ENCODE results near the gene URI1. TPM values are rescaled to one million over a fixed set of nuclear protein-coding genes. Genes with fewer than 3 reads are reported as not detected.

The URI1 gene
- total and polyA plus RNA-seq, 10 donors: 23.8 to 64.6 (median 52.4) TPM

DNA sequence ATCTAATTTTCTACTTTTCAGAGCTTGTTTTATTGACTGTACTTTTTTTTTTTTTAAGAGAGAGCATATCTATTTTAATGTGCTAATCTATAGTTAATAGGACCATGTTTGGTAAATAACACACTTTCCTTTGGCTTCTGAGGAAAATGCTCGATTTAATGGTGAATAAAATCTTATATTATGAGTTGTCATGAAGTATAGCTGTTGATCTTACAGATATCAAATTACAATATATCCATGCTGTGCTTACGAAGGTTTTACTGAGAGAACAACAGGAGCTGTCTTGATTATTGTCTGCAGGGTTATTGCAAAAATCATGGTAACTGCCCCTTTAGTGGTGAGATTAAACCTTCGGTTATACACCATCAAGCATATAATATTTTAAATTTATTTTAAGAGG, 29.6 kb downstream of the URI1 start:
- H3K4me3 ChIP-seq: no peak overlapping the region
- H3K36me3 ChIP-seq: no peaks in the 10 kb centered on the region
- H3K27me3 ChIP-seq (replicated peaks in 1 of 7): no peaks in the 10 kb centered on the region
- no peaks in the 10 kb centered on the region for H3K9me3 ChIP-seq
- no peak overlapping the region for H3K27ac ChIP-seq
- intact Hi-C loops (cut with DNase I; ENCODE audit: low total_unique reads): no loop called here
- WGBS, 5 donors: 89 to 94% (median 92%) methylated on average over 3 of the region's 3 CpGs
- no peak for DNase-seq
- peaks cover 9 to 86% (median 72%) of the 10 kb centered on the region in 6 donors for H3K4me1 ChIP-seq
- no peak for TF ChIP-seq POLR2AphosphoS5 (IDR thresholded peaks at IDR 0.05)
- no peak for TF ChIP-seq POLR2A (IDR thresholded peaks at IDR 0.05)
- no peak for TF ChIP-seq CTCF (IDR thresholded peaks at IDR 0.05 in 8 of 11, conservative IDR thresholded peaks at IDR 0.05 in 3 of 11)

GRCh38 chr19:29974701-29975100, 32.7 kb downstream of the URI1 start:
- 97 to 99% (median 97%) methylated on average over 2 of the region's 2 CpGs for WGBS, 5 donors
- H3K27me3 ChIP-seq (replicated peaks in 1 of 7): no peaks in the 10 kb centered on the region
- H3K36me3 ChIP-seq: no peaks in the 10 kb centered on the region
- H3K27ac ChIP-seq: no peak overlapping the region
- H3K4me1 ChIP-seq: peaks cover 0 to 85% (median 65%) of the 10 kb centered on the region in 6 donors
- H3K9me3 ChIP-seq: no peaks in the 10 kb centered on the region
- TF ChIP-seq POLR2A (IDR thresholded peaks at IDR 0.05) (no peak), CTCF (IDR thresholded peaks at IDR 0.05 in 8 of 11, conservative IDR thresholded peaks at IDR 0.05 in 3 of 11) (no peak), POLR2AphosphoS5 (IDR thresholded peaks at IDR 0.05) (no peak)
- no peak for DNase-seq
- intact Hi-C loops (cut with DNase I; ENCODE audit: low total_unique reads): no loop called here
- no peak overlapping the region for H3K4me3 ChIP-seq

DNA sequence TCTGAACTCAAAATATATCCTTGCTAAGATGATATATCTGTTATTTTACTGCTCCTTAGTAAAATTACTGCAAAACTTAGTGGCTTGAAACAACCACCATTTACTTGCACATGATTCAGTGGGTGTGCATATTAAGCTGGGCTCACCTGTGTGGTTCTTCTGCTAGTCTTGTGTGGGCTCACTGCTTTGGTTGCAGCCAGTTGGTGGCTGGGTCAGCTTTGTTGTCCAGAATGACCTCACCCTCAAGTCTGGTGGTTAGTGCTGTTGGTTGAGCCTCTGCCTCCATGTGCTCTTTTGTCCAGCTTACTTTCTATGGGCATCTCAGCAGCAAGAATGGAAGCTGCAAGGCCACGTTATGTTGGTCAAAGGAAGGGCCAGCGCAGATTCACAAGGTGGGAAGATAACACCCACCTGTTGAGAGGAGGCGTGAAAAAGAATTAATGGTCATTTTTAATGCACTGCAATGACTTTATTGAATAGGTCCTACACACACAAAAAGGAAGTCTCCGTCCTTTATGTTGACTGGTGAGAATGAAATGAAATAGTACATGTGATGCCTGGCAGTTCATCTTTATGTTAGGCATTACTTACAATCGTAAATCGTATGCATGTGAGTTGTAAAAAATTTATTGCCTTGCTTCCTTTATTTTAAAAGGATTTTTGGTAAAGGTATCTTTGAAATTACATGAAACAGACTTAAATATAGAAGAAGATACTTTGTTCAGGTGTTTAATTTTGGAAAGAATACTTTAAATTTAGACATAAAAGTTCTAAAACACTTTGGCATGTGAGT, 34.3 kb downstream of the URI1 start:
- intact Hi-C loops (cut with DNase I; ENCODE audit: low total_unique reads): no loop called here
- TF ChIP-seq POLR2A (IDR thresholded peaks at IDR 0.05) (no peak), CTCF (IDR thresholded peaks at IDR 0.05 in 8 of 11, conservative IDR thresholded peaks at IDR 0.05 in 3 of 11) (no peak), POLR2AphosphoS5 (IDR thresholded peaks at IDR 0.05) (no peak)
- H3K9me3 ChIP-seq: no peaks in the 10 kb centered on the region
- H3K4me3 ChIP-seq: no peak overlapping the region
- DNase-seq: no peak
- H3K4me1 ChIP-seq: peaks cover 0 to 83% (median 56%) of the 10 kb centered on the region in 6 donors
- no peak overlapping the region for H3K27ac ChIP-seq
- H3K36me3 ChIP-seq: no peaks in the 10 kb centered on the region
- H3K27me3 ChIP-seq (replicated peaks in 1 of 7): no peaks in the 10 kb centered on the region
- WGBS, 5 donors: 78 to 89% (median 86%) methylated on average over 6 of the region's 6 CpGs

GRCh38 chr19:29978080-29978479, 36.0 kb downstream of the URI1 start:
- H3K9me3 ChIP-seq: no peaks in the 10 kb centered on the region
- intact Hi-C loops (cut with DNase I; ENCODE audit: low total_unique reads): no loop called here
- peaks cover 0 to 83% (median 49%) of the 10 kb centered on the region in 6 donors for H3K4me1 ChIP-seq
- 12 to 25% (median 21%) methylated on average over 3 of the region's 3 CpGs for WGBS, 5 donors
- TF ChIP-seq POLR2AphosphoS5 (IDR thresholded peaks at IDR 0.05) (no peak), POLR2A (IDR thresholded peaks at IDR 0.05) (no peak), CTCF (IDR thresholded peaks at IDR 0.05 in 8 of 11, conservative IDR thresholded peaks at IDR 0.05 in 3 of 11) (no peak)
- H3K27ac ChIP-seq: no peak overlapping the region
- H3K4me3 ChIP-seq: peak overlapping the region in 1 of 8 donors; percentile 13
- no peaks in the 10 kb centered on the region for H3K27me3 ChIP-seq (replicated peaks in 1 of 7)
- H3K36me3 ChIP-seq: no peaks in the 10 kb centered on the region
- DNase-seq: no peak

All from spleen (tissue), 11 donors.